Heart left ventricle (tissue), 13 donors: ENCODE measurements around the gene MAP4K5.

Experiments
- CTCF ChIP-seq, 12 donors: fragments of 200-600 bp; sonication (generic) in 4 of 12; IDR thresholded peaks; one replicate each; pipeline versions ENCODE4 v1.5.0 to v1.8.0; 2018 to 2022; ENCODE audit warnings: antibody characterized with exemption in 12 of 12, mild to moderate bottlenecking in 5 of 12
- POLR2A ChIP-seq, 2 donors: fragments of 450-650 bp; IDR thresholded peaks; one replicate each; pipeline ENCODE4 v1.6.1; 2017; ENCODE audit warnings: antibody characterized with exemption in 2 of 2, mild to moderate bottlenecking in 2 of 2, moderate library complexity in 2 of 2
- donor health status: ischemic (EF 13 %, LVEDD 7.1; RV severe dilation, severe dysfunction).
- donor health status: DM: no; HTN: yes; CAD: no.
- donor health status: DM: no; HTN: no; CAD: no.
- donor health status: ischemic (EF 25% LVEDD 6.9; RV normal size, moderate dysfunction).
- donor health status: ischemic (EF 25% LVEDD 5.7; RV mildly dilated, moderate dysfunction).
- donor health status: ischemic (EF 35%, LVEDD 5.7; RV mildly dilated, moderate dysfunction).
- donor health status: nonischemic (EF 11% LVEDD 7.7; RV severe dilation, severe dysfunction).
- donor health status: DM: yes; HTN: yes; CAD: no.
- donor health status: PGD.
- donor health status: ischemic (EF 29% LVEDD 5.4; RV normal size, mild dysfunction).
- donor health status: nonischemic (EF 23%, LVEDD 6.1; RV moderate dilation, normal function).

GRCh38 chr14:50381008-50381407, 151.4 kb downstream of the MAP4K5 start:
- TF ChIP-seq CTCF (IDR thresholded peaks at IDR 0.05) (no peak), POLR2A (IDR thresholded peaks at IDR 0.05) (no peak)
